ENCODE data around the gene MAOA. TPM values are rescaled to one million over a fixed set of nuclear protein-coding genes. Genes with fewer than 3 reads are reported as not detected.
A peak's percentile ranks its signal among the peaks of the same experiment; 100 is the strongest.

MAOA gene
- total and polyA plus RNA-seq, 2 of the 13 experiments (the other 11 are each of a cell fraction or from before 2014, with no cell fraction given), result 13.4 to 14.7 TPM

DNA sequence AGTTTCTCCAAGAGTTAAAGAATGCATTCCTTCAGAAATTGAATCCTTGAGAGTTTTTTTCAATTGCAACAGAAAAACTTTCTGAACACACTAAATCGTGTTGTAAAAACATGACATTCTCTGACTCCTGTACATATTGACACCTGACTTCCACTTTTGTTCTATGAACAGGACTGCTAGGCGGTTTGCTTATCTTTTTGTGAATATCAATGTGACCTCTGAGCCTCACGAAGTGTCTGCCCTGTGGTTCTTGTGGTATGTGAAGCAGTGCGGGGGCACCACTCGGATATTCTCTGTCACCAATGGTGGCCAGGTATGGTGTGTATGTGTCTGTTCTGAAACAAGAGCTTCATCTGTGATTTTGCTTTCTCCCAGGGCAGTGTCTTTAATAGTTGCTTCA, 71.9 kb downstream of the MAOA start:
- intact Hi-C loops (cut with micrococcal nuclease; ENCODE audit: unreplicated experiment) (loop anchor here (5.0 kb wide), 1 partner anchor 71 kb away; the partner anchor contains the start of gene MAOA), in situ Hi-C loops (cut with HindIII; ENCODE audit: extremely low pct_ligation_motif_present, low pct_unique_long_range_greater_than_20kb) (no loop called here)
- Histone ChIP-seq H3K79me2 (ENCODE audit: insufficient read depth, low read length) (no peaks in the 10 kb centered on the region), H3K9me3 (ENCODE audit: low read length) (no peaks in the 10 kb centered on the region), H3K4me3 (replicated peaks in 1 of 3; ENCODE audit: insufficient read depth in 1 of 3, low read depth in 2 of 3, low read length in 3 of 3) (no peak overlapping the region), H4K20me1 (ENCODE audit: insufficient read depth, low read length) (no peaks in the 10 kb centered on the region), H3K36me3 (replicated peaks in 1 of 2; ENCODE audit: control insufficient read depth in 1 of 2, insufficient read depth in 2 of 2, low read length in 2 of 2) (peaks cover 2 to 3% of the 10 kb centered on the region in 2 experiments; a peak in 3 of 5 replicates), H3K4me1 (ENCODE audit: insufficient read depth, low read length) (peaks cover 30% of the 10 kb centered on the region), H3K4me2 (ENCODE audit: low read depth, low read length) (0 out of 2 replicates have a peak overlapping the region, but pooled peaks have one; percentile 14), H3K27me3 (ENCODE audit: control insufficient read depth in 1 of 2, insufficient read depth in 2 of 2, low read length in 2 of 2) (no peaks in the 10 kb centered on the region), H2AFZ (ENCODE audit: low read length) (no peak overlapping the region), H3K27ac (ENCODE audit: extremely low read length, insufficient read depth, low read length) (peak overlapping the region; percentile 26), H3K9ac (ENCODE audit: insufficient read depth, low read depth, low read length) (no peak overlapping the region)
- ChIA-PET POLR2A (interaction anchor here (1.0 kb wide), 1 partner anchor 26 kb away, joined by 4 read pairs; no protein-coding TSS in a partner anchor), CTCF (ENCODE audit: low intra/inter-chr PET ratio, low total read pairs) (no interaction called here)
- DNase-seq (ENCODE audit: low spot score), result peak; percentile 35
- WGBS (ENCODE audit: low lambda C conversion rate), result 24% methylated on average over 5 of the region's 5 CpGs
- peak; percentile 64 for ATAC-seq
- FAIRE-seq, result no peak
- BruUV-seq (replicated peaks), result no TSS peak
- TF ChIP-seq SAP130 (CRISPR knock-in tag; IDR thresholded peaks at IDR 0.05; ENCODE audit: low read depth) (0 out of 2 replicates have a peak, but pooled peaks have one; percentile 12), ZNF317 (CRISPR knock-in tag; IDR thresholded peaks at IDR 0.05) (peak; percentile 97), SOX5 (CRISPR knock-in tag; IDR thresholded peaks at IDR 0.05; ENCODE audit: borderline replicate concordance) (peak; percentile 12; the same call in 1 of the 2 replicates), NAIF1 (CRISPR knock-in tag; IDR thresholded peaks at IDR 0.05; ENCODE audit: borderline replicate concordance) (peak; percentile 85), HDAC2 (CRISPR knock-in tag; IDR thresholded peaks at IDR 0.05) (0 out of 2 replicates have a peak, but pooled peaks have one; percentile 21), NFIC (IDR thresholded peaks at IDR 0.05; ENCODE audit: low read length) (no peak), HNF4A (CRISPR knock-in tag; IDR thresholded peaks at IDR 0.05) (peak; percentile 46)
- TF ChIP-seq, protein P1, sequence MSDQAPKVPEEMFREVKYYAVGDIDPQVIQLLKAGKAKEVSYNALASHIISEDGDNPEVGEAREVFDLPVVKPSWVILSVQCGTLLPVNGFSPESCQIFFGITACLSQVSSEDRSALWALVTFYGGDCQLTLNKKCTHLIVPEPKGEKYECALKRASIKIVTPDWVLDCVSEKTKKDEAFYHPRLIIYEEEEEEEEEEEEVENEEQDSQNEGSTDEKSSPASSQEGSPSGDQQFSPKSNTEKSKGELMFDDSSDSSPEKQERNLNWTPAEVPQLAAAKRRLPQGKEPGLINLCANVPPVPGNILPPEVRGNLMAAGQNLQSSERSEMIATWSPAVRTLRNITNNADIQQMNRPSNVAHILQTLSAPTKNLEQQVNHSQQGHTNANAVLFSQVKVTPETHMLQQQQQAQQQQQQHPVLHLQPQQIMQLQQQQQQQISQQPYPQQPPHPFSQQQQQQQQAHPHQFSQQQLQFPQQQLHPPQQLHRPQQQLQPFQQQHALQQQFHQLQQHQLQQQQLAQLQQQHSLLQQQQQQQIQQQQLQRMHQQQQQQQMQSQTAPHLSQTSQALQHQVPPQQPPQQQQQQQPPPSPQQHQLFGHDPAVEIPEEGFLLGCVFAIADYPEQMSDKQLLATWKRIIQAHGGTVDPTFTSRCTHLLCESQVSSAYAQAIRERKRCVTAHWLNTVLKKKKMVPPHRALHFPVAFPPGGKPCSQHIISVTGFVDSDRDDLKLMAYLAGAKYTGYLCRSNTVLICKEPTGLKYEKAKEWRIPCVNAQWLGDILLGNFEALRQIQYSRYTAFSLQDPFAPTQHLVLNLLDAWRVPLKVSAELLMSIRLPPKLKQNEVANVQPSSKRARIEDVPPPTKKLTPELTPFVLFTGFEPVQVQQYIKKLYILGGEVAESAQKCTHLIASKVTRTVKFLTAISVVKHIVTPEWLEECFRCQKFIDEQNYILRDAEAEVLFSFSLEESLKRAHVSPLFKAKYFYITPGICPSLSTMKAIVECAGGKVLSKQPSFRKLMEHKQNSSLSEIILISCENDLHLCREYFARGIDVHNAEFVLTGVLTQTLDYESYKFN (CRISPR knock-in tag; conservative IDR thresholded peaks at IDR 0.05), result peak; percentile 51
- TF ChIP-seq, protein P2, sequence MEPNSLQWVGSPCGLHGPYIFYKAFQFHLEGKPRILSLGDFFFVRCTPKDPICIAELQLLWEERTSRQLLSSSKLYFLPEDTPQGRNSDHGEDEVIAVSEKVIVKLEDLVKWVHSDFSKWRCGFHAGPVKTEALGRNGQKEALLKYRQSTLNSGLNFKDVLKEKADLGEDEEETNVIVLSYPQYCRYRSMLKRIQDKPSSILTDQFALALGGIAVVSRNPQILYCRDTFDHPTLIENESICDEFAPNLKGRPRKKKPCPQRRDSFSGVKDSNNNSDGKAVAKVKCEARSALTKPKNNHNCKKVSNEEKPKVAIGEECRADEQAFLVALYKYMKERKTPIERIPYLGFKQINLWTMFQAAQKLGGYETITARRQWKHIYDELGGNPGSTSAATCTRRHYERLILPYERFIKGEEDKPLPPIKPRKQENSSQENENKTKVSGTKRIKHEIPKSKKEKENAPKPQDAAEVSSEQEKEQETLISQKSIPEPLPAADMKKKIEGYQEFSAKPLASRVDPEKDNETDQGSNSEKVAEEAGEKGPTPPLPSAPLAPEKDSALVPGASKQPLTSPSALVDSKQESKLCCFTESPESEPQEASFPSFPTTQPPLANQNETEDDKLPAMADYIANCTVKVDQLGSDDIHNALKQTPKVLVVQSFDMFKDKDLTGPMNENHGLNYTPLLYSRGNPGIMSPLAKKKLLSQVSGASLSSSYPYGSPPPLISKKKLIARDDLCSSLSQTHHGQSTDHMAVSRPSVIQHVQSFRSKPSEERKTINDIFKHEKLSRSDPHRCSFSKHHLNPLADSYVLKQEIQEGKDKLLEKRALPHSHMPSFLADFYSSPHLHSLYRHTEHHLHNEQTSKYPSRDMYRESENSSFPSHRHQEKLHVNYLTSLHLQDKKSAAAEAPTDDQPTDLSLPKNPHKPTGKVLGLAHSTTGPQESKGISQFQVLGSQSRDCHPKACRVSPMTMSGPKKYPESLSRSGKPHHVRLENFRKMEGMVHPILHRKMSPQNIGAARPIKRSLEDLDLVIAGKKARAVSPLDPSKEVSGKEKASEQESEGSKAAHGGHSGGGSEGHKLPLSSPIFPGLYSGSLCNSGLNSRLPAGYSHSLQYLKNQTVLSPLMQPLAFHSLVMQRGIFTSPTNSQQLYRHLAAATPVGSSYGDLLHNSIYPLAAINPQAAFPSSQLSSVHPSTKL (CRISPR knock-in tag; IDR thresholded peaks at IDR 0.05), result peak; percentile 40; the same call in 1 of the 2 replicates
